Hypothalamus (tissue), 51 donors: ENCODE data around the gene MYO1F.
"Not testable (repeated sequence)": the region's sequence is repeated elsewhere in the genome, so short reads cannot be mapped to it uniquely, and the experiment has no call there.

Source experiments
- DNase-seq, 51 donors: peaks; one replicate each; lab custom pipeline; 2025; lab: John Stamatoyannopoulos, UW

The MYO1F gene

DNA sequence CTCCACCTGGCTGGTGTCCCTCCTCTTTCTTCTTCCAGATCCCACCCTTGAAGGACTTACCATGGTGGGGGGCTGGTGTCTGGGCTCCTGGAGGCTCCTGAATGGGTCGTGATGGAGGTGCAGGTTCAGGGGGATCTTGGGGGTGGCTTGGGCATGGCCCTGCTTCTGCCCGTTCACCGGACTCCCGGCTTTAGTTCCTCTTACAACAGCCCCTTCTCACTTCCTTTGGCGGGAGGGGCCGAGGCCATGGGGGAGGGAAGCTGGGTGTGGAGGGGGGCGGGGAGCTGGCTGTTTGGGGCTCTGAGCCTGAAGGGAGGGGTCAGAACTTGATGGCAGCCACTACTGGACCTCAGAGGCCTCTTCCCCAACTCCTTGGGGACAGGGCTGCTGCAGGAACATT, at the start of gene MYO1F:
TSS of gene MYO1F (minus strand) at position 196 of the 400 bp plus-strand sequence. CDS start at position 63, 133 bp downstream.
- peak in 12 of 51 donors; percentile 4 to 36 (median 12) for DNase-seq

DNA sequence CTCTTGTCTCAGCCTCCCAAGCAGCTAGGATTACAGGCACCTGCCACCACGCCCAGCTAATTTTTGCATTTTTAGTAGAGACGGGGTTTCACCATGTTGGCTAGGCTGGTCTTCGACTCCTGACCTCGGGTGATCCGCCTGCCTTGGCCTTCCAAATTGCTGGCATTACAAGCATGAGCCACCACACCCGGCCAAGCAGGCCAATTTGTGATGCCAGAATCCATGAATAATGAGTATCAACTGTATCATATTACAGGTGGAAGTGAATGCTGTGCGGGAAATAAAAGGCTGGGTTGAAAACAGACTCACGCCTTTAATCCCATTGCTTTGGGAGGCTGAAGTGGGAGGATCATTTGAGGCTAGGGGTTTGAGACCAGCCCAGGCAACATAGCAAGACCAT, 49.6 kb upstream of the MYO1F start:
- no peak for DNase-seq

DNA sequence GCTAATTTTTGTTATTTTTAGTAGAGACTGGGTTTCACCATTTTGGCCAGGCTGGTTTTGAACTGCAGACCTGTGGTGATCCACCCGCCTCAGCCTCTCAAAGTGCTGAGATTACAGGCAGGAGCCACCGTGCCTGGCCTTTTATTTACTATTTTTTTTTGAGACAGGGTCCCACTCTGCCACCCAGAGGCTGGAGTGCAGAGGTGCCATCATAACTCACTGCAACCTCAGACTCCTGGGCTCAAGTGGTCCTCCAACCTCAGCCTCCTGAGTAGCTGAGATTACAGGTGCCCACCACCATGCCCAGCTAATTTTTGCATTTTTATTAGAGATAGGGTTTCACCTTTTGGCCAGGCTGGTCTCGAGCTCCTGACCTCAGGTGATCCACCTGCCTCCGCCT, 45.6 kb upstream of the MYO1F start:
- not testable (repeated sequence) for DNase-seq

GRCh38 chr19:8618751-8619150, 41.5 kb upstream of the MYO1F start:
- no peak for DNase-seq

DNA sequence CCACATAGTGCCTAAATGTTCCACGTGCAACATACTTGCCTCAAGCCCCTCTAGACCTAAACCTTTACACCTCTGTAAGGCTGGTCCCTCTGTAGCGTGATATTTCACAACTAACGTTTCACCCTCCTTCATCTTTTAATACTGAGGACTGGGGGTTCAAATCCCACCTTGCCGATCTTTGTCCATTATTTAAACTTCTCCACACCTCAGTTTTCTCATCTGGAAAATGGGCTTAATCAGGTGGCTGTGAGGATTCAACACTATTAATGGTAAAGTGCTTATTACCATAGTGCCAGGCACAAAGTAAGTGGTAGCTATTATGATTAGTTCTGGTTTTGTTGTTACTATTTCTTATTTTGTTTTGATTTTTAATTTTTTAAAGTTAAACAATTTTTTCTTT, 40.7 kb upstream of the MYO1F start:
- DNase-seq, result no peak

DNA sequence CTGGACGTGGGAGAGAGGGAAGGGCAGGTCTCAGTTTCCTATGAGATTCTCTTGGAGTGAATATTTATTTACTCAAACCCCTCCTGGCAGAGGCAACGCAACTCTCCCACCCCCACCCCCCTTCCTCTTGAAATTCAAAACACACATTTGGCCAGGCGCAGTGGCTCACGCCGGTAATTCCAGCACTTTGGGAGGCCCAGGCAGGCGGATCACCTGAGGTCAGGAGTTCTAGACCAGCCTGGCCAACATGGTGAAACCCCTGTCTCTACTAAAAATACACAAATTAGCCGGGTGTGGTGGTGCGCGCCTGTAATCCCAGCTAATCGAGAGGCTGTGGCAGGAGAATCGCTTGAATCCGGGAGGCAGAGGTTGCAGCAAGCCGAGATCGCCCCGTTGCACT, 40.1 kb upstream of the MYO1F start:
- not testable (repeated sequence) for DNase-seq

DNA sequence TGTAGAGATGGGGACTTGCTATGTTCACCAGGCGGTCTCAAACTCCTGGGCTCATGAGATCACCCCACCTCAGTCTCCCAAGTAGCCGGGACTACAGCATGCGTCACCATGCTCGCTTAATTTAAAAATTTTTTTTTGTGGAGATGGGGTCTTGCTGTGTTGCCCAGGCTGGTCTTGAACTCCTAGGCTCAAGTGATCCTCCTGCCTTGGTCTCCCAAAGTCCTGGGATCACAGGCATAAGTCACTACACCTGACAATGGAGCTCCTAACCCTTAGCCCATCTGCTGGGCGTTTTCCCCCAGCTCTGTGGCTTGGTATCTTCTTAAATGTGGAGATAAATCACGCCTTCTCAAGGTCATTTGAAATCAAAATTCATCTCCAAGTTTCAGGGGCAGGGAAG, 39.6 kb upstream of the MYO1F start:
- no peak for DNase-seq

DNA sequence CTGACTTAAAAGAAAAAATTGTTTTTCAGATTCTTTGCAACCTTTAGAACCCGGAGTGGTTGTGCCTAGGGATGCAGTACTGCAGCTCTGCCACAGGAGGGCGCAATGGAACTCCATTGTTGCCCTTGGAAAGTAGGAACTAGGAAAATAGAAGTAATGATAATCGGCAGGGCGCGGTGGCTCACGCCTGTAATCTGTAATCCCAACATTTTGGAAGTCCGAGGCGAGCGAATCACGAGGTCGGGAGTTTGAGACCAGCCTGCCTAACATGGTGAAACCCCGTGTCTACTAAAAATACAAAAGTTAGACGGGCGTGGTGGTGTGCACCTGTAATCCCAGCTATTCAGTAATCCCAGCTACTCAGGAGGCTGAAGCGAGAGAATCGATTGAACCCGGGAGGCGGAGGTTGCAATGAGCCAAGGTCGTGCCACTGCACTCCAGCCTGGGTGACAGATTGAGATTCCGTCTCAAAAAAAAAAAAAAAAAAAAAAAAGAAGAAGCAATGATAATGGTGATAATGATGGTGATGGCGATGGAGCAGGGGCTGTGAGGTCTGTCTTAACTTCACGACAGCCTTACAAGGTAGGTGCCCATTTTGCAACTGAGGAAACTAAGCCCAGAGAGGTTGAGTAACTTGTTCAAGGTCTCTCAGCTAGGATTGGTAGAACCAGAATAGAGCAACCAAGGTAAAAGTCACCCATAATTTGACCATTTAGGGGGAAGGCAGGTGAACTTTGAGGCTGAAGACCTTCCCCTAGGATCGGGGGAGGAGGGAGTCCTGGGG, 38.8 kb upstream of the MYO1F start:
- peak in 23 of 51 donors; percentile 1 to 44 (median 13) for DNase-seq

DNA sequence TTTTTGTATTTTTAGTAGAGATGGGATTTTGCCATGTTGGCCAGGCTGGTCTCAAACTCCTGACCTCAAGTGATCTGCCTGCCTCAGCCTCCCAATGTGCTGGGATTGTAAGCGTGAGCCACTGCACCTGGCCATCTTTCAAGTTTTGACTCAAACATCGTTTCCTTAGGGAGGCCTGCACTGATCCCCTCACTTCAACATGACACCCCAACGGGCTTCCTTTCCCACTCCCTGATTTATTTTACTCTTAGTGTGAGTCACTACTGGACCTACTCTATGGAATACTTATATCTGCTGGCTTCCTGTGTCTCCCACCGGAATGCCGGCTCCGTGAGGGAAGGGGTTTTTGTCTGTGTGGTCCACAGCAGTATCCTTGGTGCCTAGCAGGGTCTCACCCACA, 37.8 kb upstream of the MYO1F start:
- no peak for DNase-seq

GRCh38 chr19:8614455-8614854, 37.2 kb upstream of the MYO1F start:
- no peak for DNase-seq

DNA sequence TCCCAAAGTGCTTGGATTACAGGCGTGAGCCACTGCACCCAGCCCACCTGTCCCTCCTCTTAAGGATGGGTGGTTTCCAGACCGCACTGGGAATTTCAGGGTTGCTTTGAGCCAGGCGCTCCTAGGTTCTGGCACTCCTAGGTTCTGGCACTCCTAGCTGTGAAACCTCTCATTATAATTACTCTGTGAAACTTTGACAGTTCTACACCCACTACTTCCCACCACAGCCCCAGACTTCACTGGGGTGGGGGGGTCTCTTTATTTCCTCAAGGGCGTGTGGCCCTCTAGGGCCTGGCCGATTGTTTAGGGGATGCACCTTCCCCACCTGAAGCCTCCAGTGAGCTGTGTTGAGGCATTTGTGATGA, 35.5 kb upstream of the MYO1F start:
- no peak for DNase-seq

GRCh38 chr19:8611877-8612806, 34.9 kb upstream of the MYO1F start:
- DNase-seq, result peak in 6 of 51 donors; percentile 7 to 25 (median 13)

GRCh38 chr19:8611391-8611876, 34.2 kb upstream of the MYO1F start:
- no peak for DNase-seq

DNA sequence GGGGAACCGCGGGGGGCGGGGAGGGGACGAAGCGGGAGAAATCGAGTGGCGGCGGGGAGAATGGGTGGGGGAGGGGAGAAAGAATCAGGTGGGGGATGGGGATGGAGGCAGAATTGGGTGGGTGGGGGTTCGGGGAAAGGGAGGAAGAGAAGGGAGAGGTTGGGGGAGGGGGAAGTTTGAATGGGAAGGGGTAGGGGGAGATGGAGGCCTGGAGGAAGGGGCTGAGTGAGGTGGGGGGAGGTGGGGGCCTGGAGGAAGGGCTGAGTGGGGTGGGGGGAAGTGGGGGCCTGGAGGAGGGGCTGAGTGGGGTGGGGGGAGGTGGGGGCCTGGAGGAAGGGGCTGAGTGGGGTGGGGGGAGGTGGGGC, 33.7 kb upstream of the MYO1F start:
- DNase-seq, result no peak

GRCh38 chr19:8610041-8610935, 33.0 kb upstream of the MYO1F start, which contains the start of gene ADAMTS10:
Gene ADAMTS10 (minus strand): TSS chr19:8610715. CDS start chr19:8605710, 5,005 bp downstream.
- peak in 13 of 51 donors; percentile 5 to 65 (median 27) for DNase-seq

GRCh38 chr19:8609279-8610040, 32.2 kb upstream of the MYO1F start:
- peak in 31 of 51 donors; percentile 6 to 70 (median 27) for DNase-seq

- DNase-seq, result no peak
Measured at GRCh38 chr19:8608941-8609278, 31.7 kb upstream of the MYO1F start.

- no peak for DNase-seq
Measured at GRCh38 chr19:8607386-8607785, 30.1 kb upstream of the MYO1F start.

DNA sequence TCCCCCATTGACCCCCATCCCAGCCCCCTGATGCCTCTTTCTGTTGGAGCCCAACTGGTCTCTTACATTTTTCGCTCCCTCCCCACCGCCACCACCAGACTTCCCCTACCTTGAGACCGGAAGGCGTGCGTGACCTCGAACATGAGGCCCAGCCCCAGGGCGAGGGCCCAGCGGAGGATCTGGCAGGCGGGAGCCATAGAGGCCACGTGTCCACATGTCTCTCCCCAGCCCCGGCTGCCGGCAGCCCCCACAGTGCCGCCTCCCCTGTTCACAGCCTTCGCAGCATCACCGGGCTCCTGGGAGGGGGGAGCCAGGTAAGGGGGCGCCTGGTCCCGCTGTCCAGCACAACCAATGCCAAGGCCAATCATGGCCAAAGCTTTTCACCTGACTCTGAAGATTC, 28.3 kb upstream of the MYO1F start:
- no peak for DNase-seq

DNA sequence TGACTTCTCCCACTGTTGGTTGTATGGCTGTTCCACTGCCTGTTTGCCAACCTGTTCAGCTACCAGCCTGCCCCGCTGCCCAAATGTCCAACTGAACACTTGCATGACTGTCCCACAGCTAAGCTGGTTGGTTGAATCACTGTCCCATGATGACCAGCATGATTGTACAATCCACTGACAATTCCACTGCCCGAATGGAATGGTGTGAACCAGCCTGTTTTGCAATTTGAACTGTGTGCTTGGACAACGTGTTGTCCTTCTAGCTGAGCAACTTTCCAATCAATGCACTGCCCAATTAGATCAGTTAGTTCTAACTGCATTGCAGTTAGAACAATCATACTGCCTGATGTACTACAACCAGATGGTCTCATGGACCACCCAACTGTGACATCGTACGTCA, 24.6 kb upstream of the MYO1F start:
- no peak for DNase-seq
